Kidney epithelial cell (primary cell): ENCODE data around the gene CES4A. TPM values are rescaled to one million over a fixed set of nuclear protein-coding genes. Genes with fewer than 3 reads are reported as not detected.
"Not testable (repeated sequence)": the region's sequence is repeated elsewhere in the genome, so short reads cannot be mapped to it uniquely, and the experiment has no call there.

ENCODE experiments used
- DNase-seq: peaks from one replicate; pipeline ENCODE4 v3.0.0-alpha.2; 2010; ENCODE audit warnings: low read depth
- H3K27me3 ChIP-seq: 2 replicates; pipeline ENCODE4 v1.6.0; 2011; ENCODE audit warnings: low read length; ENCODE audit not compliant: control insufficient read depth, insufficient read depth
- H3K36me3 ChIP-seq: 2 replicates; pipeline ENCODE4 v1.5.1; 2011; ENCODE audit warnings: low read length; ENCODE audit not compliant: control insufficient read depth, insufficient read depth
- H3K4me3 ChIP-seq: 2 replicates; pipeline ENCODE4 v1.5.1; 2011; ENCODE audit warnings: low read depth, mild to moderate bottlenecking, control low read depth, low read length
- total RNA-seq: library from RNA; depleted of rRNA; stranded (reverse); fragments of >200 nt; gene quantifications from 2 replicates; pipeline ENCODE4 v1.2.3, GENCODE V29; 2015
- TF ChIP-seq, protein P1 (sequence below): IDR thresholded peaks from 2 replicates; pipeline ENCODE4 v1.5.1; 2011; ENCODE audit warnings: mild to moderate bottlenecking, moderate library complexity, low read length, control low read depth, inconsistent platforms; ENCODE audit not compliant: insufficient read depth, poor library complexity, severe bottlenecking

The CES4A gene
- total RNA-seq, 1 donor from 2014 or later: 2.3 TPM

DNA sequence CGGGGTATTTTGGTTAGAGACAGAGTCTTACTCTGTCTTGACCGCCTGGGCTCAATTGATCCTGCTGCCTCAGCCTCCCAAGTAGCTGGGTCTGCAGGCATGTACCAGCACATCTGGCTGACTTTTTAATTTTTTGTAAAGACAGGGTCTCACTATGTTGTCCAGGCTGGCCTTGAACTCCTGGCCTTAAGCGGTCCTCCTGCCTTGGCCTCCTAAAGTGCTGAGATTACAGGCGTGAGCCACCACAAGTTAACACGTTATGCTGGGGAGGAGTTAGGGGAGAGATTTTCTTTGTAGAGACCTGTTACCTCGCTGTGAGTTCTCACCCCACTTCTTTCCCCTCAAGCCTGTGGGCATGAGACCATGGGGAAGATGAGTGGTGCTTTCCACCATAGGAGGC lies 1.8 kb upstream of the CES4A start:
- no peaks in the 10 kb centered on the region for H3K36me3 ChIP-seq
- TF ChIP-seq, protein P1, sequence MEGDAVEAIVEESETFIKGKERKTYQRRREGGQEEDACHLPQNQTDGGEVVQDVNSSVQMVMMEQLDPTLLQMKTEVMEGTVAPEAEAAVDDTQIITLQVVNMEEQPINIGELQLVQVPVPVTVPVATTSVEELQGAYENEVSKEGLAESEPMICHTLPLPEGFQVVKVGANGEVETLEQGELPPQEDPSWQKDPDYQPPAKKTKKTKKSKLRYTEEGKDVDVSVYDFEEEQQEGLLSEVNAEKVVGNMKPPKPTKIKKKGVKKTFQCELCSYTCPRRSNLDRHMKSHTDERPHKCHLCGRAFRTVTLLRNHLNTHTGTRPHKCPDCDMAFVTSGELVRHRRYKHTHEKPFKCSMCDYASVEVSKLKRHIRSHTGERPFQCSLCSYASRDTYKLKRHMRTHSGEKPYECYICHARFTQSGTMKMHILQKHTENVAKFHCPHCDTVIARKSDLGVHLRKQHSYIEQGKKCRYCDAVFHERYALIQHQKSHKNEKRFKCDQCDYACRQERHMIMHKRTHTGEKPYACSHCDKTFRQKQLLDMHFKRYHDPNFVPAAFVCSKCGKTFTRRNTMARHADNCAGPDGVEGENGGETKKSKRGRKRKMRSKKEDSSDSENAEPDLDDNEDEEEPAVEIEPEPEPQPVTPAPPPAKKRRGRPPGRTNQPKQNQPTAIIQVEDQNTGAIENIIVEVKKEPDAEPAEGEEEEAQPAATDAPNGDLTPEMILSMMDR: no peak
- no peaks in the 10 kb centered on the region for H3K27me3 ChIP-seq
- DNase-seq: no peak
- no peak overlapping the region for H3K4me3 ChIP-seq

GRCh38 chr16:66991545-66992077 lies 3.2 kb downstream of the CES4A start:
- H3K36me3 ChIP-seq: no peaks in the 10 kb centered on the region
- H3K4me3 ChIP-seq: no peak overlapping the region
- TF ChIP-seq, protein P1: no peak
- no peaks in the 10 kb centered on the region for H3K27me3 ChIP-seq
- DNase-seq: no peak

GRCh38 chr16:66993558-66993957 lies 5.2 kb downstream of the CES4A start:
- not testable (repeated sequence) for H3K27me3 ChIP-seq, H3K4me3 ChIP-seq, DNase-seq, H3K36me3 ChIP-seq

- DNase-seq: peak; percentile 86
- Histone ChIP-seq H3K36me3 (no peaks in the 10 kb centered on the region), H3K27me3 (peaks cover 2% of the 10 kb centered on the region), H3K4me3 (no peak overlapping the region)
- TF ChIP-seq, protein P1: no peak
Measured at GRCh38 chr16:66996324-66996982, 8.1 kb downstream of the CES4A start.

DNA sequence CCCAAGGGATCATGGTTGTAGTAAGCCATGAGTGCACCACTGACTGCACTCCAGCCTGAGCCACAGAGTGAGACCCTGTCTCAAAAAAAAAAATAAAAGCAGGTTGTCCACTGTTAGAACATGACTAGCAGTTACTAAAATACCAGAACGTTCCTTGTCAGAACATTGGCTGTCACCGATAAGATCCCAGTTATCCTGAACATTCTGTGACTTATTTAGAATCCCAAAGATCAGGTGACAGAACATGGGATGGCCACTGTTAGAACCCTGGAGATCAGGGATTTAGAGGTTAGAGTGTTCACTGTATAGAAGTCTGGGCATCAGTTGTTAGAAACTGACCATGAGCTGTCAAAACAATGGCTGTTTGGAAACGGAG lies 8.6 kb downstream of the CES4A start:
- Histone ChIP-seq H3K27me3 (peaks cover 2% of the 10 kb centered on the region), H3K36me3 (no peaks in the 10 kb centered on the region), H3K4me3 (no peak overlapping the region)
- TF ChIP-seq, protein P1: no peak
- DNase-seq: no peak

DNA sequence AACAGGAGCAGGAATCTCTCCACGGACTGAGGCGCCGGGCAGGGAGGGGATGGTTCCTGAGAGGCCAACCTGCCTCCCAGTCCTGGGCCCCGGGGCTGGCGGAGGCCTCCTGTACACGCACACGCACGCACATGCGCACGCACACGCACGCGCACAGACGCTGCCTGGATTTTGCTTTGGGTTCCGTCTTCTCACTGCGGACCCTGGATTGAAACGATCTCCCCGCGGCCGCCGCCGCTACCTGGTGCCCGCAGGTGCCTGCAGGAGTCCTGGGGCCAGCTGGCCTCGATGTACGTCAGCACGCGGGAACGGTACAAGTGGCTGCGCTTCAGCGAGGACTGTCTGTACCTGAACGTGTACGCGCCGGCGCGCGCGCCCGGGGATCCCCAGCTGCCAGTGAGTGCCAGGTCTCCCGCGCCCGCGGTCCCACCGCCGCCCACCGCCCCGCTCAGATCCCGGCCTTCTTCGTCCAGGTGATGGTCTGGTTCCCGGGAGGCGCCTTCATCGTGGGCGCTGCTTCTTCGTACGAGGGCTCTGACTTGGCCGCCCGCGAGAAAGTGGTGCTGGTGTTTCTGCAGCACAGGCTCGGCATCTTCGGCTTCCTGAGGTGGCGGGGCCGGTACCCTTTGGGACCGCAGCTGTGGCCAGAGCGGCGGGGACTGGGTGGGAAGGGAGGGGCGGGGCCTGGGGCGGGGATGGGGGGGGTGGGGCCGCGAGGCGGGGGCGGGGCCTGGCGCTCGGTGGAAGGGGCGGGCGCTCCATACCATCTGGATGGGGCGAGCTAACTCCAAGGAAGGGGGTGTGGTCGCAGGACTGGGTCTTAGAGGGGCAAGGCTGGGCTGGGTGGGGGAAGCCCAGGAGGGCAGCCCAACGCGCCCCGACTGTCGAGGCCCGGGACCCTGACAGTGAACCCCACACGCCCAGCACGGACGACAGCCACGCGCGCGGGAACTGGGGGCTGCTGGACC lies 12.3 kb downstream of the CES4A start:
- TF ChIP-seq, protein P1: no peak
- H3K27me3 ChIP-seq: peaks cover 2% of the 10 kb centered on the region
- no peak for DNase-seq
- H3K4me3 ChIP-seq: peak overlapping the region; percentile 36
- H3K36me3 ChIP-seq: no peaks in the 10 kb centered on the region
